B cell (primary cell): Measurements from ENCODE around the gene SCAMP5. TPM values are rescaled to one million over a fixed set of nuclear protein-coding genes. Genes with fewer than 3 reads are reported as not detected.

ENCODE experiments used
- ATAC-seq: fragments of 200-7000 bp; cut with Tn5 transposase; one replicate; pipeline ENCODE4 v1.10.0; 2021; ENCODE audit warnings: low read depth, mild to moderate bottlenecking, moderate number of reproducible peaks, moderate library complexity
- CTCF ChIA-PET: fragments of 350-600 bp; sonication (Branson Sonifier 250); formaldehyde crosslinking; loops from one replicate; lab custom pipeline; 2021; ENCODE audit warnings: antibody characterized with exemption, inconsistent platforms; lab: Charles Lee
- POLR2A ChIA-PET: fragments of 350-600 bp; sonication (Branson Sonifier 250); formaldehyde crosslinking; loops from one replicate; lab custom pipeline; 2021; ENCODE audit warnings: antibody characterized with exemption; lab: Charles Lee
- DNase-seq: peaks from one replicate; pipeline ENCODE4 v3.0.0; 2013
- H2AFZ ChIP-seq: 2 replicates; pipeline ENCODE4 v1.6.1; 2012; ENCODE audit warnings: mild to moderate bottlenecking, low read depth, low read length; ENCODE audit not compliant: insufficient read depth, poor library complexity, severe bottlenecking
- H3K27ac ChIP-seq, 2 donors: 1 replicate in 1 of 2; 2 replicates in 1 of 2; pipeline ENCODE4 v1.5.1; 2012 to 2013; ENCODE audit warnings: low read length in 2 of 2, mild to moderate bottlenecking in 2 of 2, moderate library complexity in 1 of 2
- H3K27me3 ChIP-seq, 4 experiments: fragments of 200-600 bp in 1 of 4; sonication (generic) in 1 of 4; replicated peaks in 1 of 4; 1 replicate in 2 of 4; 2 replicates in 2 of 4; pipeline versions ENCODE4 v1.6.1 to v1.7.0; 2013 to 2016; ENCODE audit warnings: low read length in 3 of 4, mild to moderate bottlenecking in 2 of 4, mixed read lengths in 1 of 4, moderate library complexity in 1 of 4; ENCODE audit not compliant: insufficient read depth in 4 of 4, control insufficient read depth in 3 of 4; ENCODE audit errors: control extremely low read depth in 1 of 4
- H3K36me3 ChIP-seq, 2 experiments: replicated peaks in 1 of 2; 1 replicate in 1 of 2; 2 replicates in 1 of 2; pipeline versions ENCODE4 v1.6.1 to v1.7.1; 2013; ENCODE audit warnings: low read length in 1 of 2; ENCODE audit not compliant: insufficient read depth in 2 of 2, control insufficient read depth in 1 of 2; ENCODE audit errors: control extremely low read depth in 1 of 2, extremely low read depth in 1 of 2
- H3K4me1 ChIP-seq, 2 donors: fragments of 200-600 bp in 1 of 2; sonication (generic) in 1 of 2; 1 replicate in 1 of 2; 2 replicates in 1 of 2; pipeline versions ENCODE4 v1.5.1 to v1.6.1; 2013 to 2017; ENCODE audit warnings: low read length in 2 of 2; ENCODE audit not compliant: control insufficient read depth in 2 of 2, insufficient read depth in 2 of 2
- H3K4me2 ChIP-seq: replicated peaks from 2 replicates; pipeline ENCODE3; 2012; ENCODE audit warnings: mild to moderate bottlenecking, low read depth, low read length; ENCODE audit not compliant: poor library complexity, severe bottlenecking
- H3K4me3 ChIP-seq, 5 experiments: fragments of 200-600 bp in 1 of 5; sonication (generic) in 1 of 5; 1 replicate in 3 of 5; 2 replicates in 2 of 5; pipeline versions ENCODE4 v1.5.1 to v1.7.0; 2011 to 2016; ENCODE audit warnings: low read length in 4 of 5, mild to moderate bottlenecking in 4 of 5, low read depth in 2 of 5, control low read depth in 1 of 5, moderate library complexity in 1 of 5; ENCODE audit not compliant: insufficient read depth in 1 of 5; ENCODE audit errors: control extremely low read depth in 1 of 5, extremely low read depth in 1 of 5
- H3K79me2 ChIP-seq: fragments of 200-600 bp; sonication (generic); one replicate; pipeline ENCODE4 v1.6.0; 2016; ENCODE audit warnings: low read length; ENCODE audit not compliant: control insufficient read depth, insufficient read depth
- H3K9ac ChIP-seq: fragments of 200-600 bp; sonication (generic); 2 replicates; pipeline ENCODE4 v1.6.1; 2017; ENCODE audit warnings: mild to moderate bottlenecking, low read length, moderate library complexity
- H3K9me3 ChIP-seq, 3 donors: one replicate each; pipeline versions ENCODE4 v1.6.1 to v1.7.1; 2013; ENCODE audit warnings: low read length in 2 of 3; ENCODE audit not compliant: control insufficient read depth in 2 of 3, insufficient read depth in 1 of 3; ENCODE audit errors: control extremely low read depth in 1 of 3
- H4K20me1 ChIP-seq: 2 replicates; pipeline ENCODE4 v1.6.0; 2012; ENCODE audit warnings: mild to moderate bottlenecking, low read length; ENCODE audit not compliant: insufficient read depth, control insufficient read depth, poor library complexity, severe bottlenecking
- H3K27ac Mint-ChIP-seq: one replicate; pipeline ENCODE4 v1.8.0; 2021; ENCODE audit warnings: mixed read lengths
- H3K27me3 Mint-ChIP-seq: one replicate; pipeline ENCODE4 v1.8.0; 2021; ENCODE audit warnings: mixed read lengths
- H3K4me1 Mint-ChIP-seq: one replicate; pipeline ENCODE4 v1.8.0; 2021; ENCODE audit warnings: mixed read lengths
- H3K4me3 Mint-ChIP-seq: one replicate; pipeline ENCODE4 v1.8.0; 2021; ENCODE audit warnings: mixed read lengths
- H3K9me3 Mint-ChIP-seq: one replicate; pipeline ENCODE4 v1.8.0; 2022; ENCODE audit warnings: mixed read lengths; ENCODE audit not compliant: insufficient read depth
- EZH2 ChIP-seq: IDR thresholded peaks from 2 replicates; pipeline ENCODE4 v1.6.1; 2012; ENCODE audit warnings: borderline replicate concordance, low read depth, mild to moderate bottlenecking, moderate library complexity, low read length; ENCODE audit not compliant: insufficient read depth, poor library complexity, severe bottlenecking
- WGBS: methylation state at CpG from one replicate; pipeline ENCODE4 v1.1.5; 2013; ENCODE audit warnings: missing lambda C conversion rate; ENCODE audit not compliant: insufficient coverage; 5-methylcytosine and 5-hydroxymethylcytosine counted together
- intact Hi-C: fragments of 100-400 bp; cut with micrococcal nuclease; formaldehyde crosslinking; loops from one replicate; pipeline ENCODE4 v1.10.0; 2022
- polyA plus RNA-seq: library from polyadenylated mRNA; depleted of rRNA; stranded (reverse); fragments of >200 nt; gene quantifications from 2 replicates; pipeline ENCODE4 v1.2.3, GENCODE V29; 2012
- total RNA-seq, 2 donors: library from RNA; stranded (reverse); fragments of 120-200 nt in 1 of 2; gene quantifications; 1 replicate in 1 of 2; 2 replicates in 1 of 2; pipeline versions ENCODE4 v1.2.3 to v1.2.4, GENCODE V29; 2013 to 2022
- TF ChIP-seq, protein P1 (sequence below): fragments of 200-600 bp; IDR thresholded peaks from one replicate; pipeline ENCODE4 v1.8.0; 2022; ENCODE audit warnings: antibody characterized with exemption, mild to moderate bottlenecking

Gene SCAMP5
- total and polyA plus RNA-seq, 2 donors (not counting 1 experiment from before 2014, with no cell fraction given) = 0.59 to 3.4 TPM

- intact Hi-C loops = no loop called here
- no peak overlapping the region for H3K27ac ChIP-seq
- WGBS = 0% methylated on average over 1 of the region's 4 CpGs
- peaks cover 12% of the 10 kb centered on the region for H3K4me1 Mint-ChIP-seq
- ChIA-PET CTCF (interaction anchor here (4.8 to 10.4 kb wide), 2 partner anchors 10 to 175 kb away, joined by 65 to 170 read pairs; no protein-coding TSS in a partner anchor), POLR2A (no interaction called here)
- TF ChIP-seq EZH2 = no peak
- TF ChIP-seq, protein P1, sequence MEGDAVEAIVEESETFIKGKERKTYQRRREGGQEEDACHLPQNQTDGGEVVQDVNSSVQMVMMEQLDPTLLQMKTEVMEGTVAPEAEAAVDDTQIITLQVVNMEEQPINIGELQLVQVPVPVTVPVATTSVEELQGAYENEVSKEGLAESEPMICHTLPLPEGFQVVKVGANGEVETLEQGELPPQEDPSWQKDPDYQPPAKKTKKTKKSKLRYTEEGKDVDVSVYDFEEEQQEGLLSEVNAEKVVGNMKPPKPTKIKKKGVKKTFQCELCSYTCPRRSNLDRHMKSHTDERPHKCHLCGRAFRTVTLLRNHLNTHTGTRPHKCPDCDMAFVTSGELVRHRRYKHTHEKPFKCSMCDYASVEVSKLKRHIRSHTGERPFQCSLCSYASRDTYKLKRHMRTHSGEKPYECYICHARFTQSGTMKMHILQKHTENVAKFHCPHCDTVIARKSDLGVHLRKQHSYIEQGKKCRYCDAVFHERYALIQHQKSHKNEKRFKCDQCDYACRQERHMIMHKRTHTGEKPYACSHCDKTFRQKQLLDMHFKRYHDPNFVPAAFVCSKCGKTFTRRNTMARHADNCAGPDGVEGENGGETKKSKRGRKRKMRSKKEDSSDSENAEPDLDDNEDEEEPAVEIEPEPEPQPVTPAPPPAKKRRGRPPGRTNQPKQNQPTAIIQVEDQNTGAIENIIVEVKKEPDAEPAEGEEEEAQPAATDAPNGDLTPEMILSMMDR = no peak
- no peak overlapping the region for H3K4me2 ChIP-seq
- peaks cover 0 to 2% of the 10 kb centered on the region in 2 experiments for H3K36me3 ChIP-seq
- no peaks in the 10 kb centered on the region for H3K9me3 ChIP-seq
- no peak overlapping the region for H3K9ac ChIP-seq
- no peak overlapping the region for H3K4me3 Mint-ChIP-seq
- peaks cover 0 to 6% (median 0%) of the 10 kb centered on the region in 4 experiments for H3K27me3 ChIP-seq
- peaks cover 12 to 18% of the 10 kb centered on the region in 2 donors for H3K4me1 ChIP-seq
- H3K79me2 ChIP-seq = peaks cover 16% of the 10 kb centered on the region
- no peak overlapping the region for H3K27ac Mint-ChIP-seq
- no peak overlapping the region for H3K4me3 ChIP-seq
- H2AFZ ChIP-seq = no peak overlapping the region
- H3K27me3 Mint-ChIP-seq = no peaks in the 10 kb centered on the region
- ATAC-seq (no peak), DNase-seq (no peak)
- no peaks in the 10 kb centered on the region for H3K9me3 Mint-ChIP-seq
- peaks cover 17% of the 10 kb centered on the region for H4K20me1 ChIP-seq
Measured at GRCh38 chr15:75031848-75032247, 36.5 kb downstream of the SCAMP5 start.

DNA sequence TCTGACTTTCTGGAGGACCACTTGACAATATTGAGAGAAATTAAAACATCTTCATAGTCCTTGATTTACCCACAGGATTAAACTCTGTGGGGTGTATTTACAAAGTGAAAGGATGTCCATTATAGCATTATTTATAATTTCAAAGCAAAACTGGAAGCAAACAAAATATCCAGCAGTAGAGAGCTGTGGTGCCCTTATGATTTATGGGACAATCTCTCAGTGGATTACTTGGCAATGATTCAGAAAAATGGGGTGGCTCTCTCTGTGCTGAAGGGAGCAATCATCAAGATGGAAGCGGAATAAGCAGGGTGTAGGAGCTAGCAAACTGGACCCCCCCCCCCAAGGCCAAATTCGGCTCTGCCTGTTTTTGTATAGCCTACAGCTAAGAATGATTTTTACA, 37.0 kb downstream of the SCAMP5 start:
- peaks cover 12% of the 10 kb centered on the region for H3K4me1 Mint-ChIP-seq
- no CpG with 5 or more reads among the region's 2 CpGs for WGBS

More for the DNA sequence above, 37.0 kb downstream of the SCAMP5 start:
- Mint-ChIP-seq H3K27ac (no peak overlapping the region), H3K9me3 (no peaks in the 10 kb centered on the region), H3K27me3 (no peaks in the 10 kb centered on the region), H3K4me3 (no peak overlapping the region)
- Histone ChIP-seq H2AFZ (no peak overlapping the region), H3K4me3 (no peak overlapping the region), H4K20me1 (peaks cover 17% of the 10 kb centered on the region), H3K36me3 (peaks cover 0 to 2% of the 10 kb centered on the region in 2 experiments), H3K4me1 (peaks cover 12 to 18% of the 10 kb centered on the region in 2 donors), H3K79me2 (peaks cover 15% of the 10 kb centered on the region), H3K27ac (no peak overlapping the region), H3K9ac (no peak overlapping the region), H3K27me3 (peaks cover 0 to 6% (median 0%) of the 10 kb centered on the region in 4 experiments), H3K9me3 (no peaks in the 10 kb centered on the region), H3K4me2 (no peak overlapping the region)
- no peak for ATAC-seq
- ChIA-PET CTCF (interaction anchor here (4.8 to 10.4 kb wide), 2 partner anchors 10 to 174 kb away, joined by 65 to 170 read pairs; no protein-coding TSS in a partner anchor), POLR2A (no interaction called here)
- DNase-seq = no peak
- no peak for TF ChIP-seq EZH2
- TF ChIP-seq, protein P1 = no peak
- intact Hi-C loops = no loop called here
